HEK293T (cell line): Measurements from ENCODE around the gene ZP2.

Source experiments
- CTCF ChIA-PET: fragments of 350-600 bp; formaldehyde crosslinking; extraction: SDS; loops from one replicate; lab custom pipeline; 2021; ENCODE audit warnings: antibody characterized with exemption, inconsistent platforms; lab: Yijun Ruan, JAX
- POLR2A ChIA-PET: fragments of 350-600 bp; formaldehyde crosslinking; extraction: SDS; loops from one replicate; lab custom pipeline; 2020; ENCODE audit warnings: antibody characterized with exemption, inconsistent platforms; lab: Yijun Ruan, JAX
- DNase-seq: peaks from one replicate; pipeline ENCODE4 v3.0.0; 2012; ENCODE audit warnings: mixed read lengths; ENCODE audit errors: extremely low spot score
- ARNT ChIP-seq: fragments of 450-650 bp; IDR thresholded peaks from 2 replicates; pipeline ENCODE4 v1.6.1; 2017; ENCODE audit warnings: mild to moderate bottlenecking
- BHLHE40 ChIP-seq: fragments of 450-650 bp; IDR thresholded peaks from 2 replicates; pipeline ENCODE4 v1.6.1; 2016; ENCODE audit warnings: mild to moderate bottlenecking, moderate library complexity, borderline replicate concordance
- CTBP1 ChIP-seq: fragments of 450-650 bp; IDR thresholded peaks from 2 replicates; pipeline ENCODE4 v1.6.1; 2016; ENCODE audit warnings: borderline replicate concordance
- ELF4 ChIP-seq: fragments of 450-650 bp; IDR thresholded peaks from 2 replicates; pipeline ENCODE4 v1.6.1; 2017; ENCODE audit warnings: antibody characterized with exemption
- FOXA1 ChIP-seq: fragments of 450-650 bp; IDR thresholded peaks from 2 replicates; pipeline ENCODE4 v1.6.1; 2016; ENCODE audit warnings: mild to moderate bottlenecking
- FOXK2 ChIP-seq: fragments of 450-650 bp; IDR thresholded peaks from 2 replicates; pipeline ENCODE4 v1.6.1; 2016; ENCODE audit warnings: mild to moderate bottlenecking
- FOXM1 ChIP-seq: fragments of 450-650 bp; IDR thresholded peaks from 2 replicates; pipeline ENCODE4 v1.6.1; 2017; ENCODE audit warnings: mild to moderate bottlenecking, borderline replicate concordance
- HDGF ChIP-seq: fragments of 450-650 bp; IDR thresholded peaks from 2 replicates; pipeline ENCODE4 v1.6.1; 2017; ENCODE audit warnings: antibody characterized with exemption, borderline replicate concordance
- L3MBTL2 ChIP-seq: fragments of 450-650 bp; conservative IDR thresholded peaks from 2 replicates; pipeline ENCODE4 v1.6.1; 2016; ENCODE audit warnings: mild to moderate bottlenecking
- LEF1 ChIP-seq: fragments of 450-650 bp; IDR thresholded peaks from 2 replicates; pipeline ENCODE4 v1.6.1; 2017; ENCODE audit warnings: mild to moderate bottlenecking, borderline replicate concordance
- NFRKB ChIP-seq: fragments of 450-650 bp; IDR thresholded peaks from 2 replicates; pipeline ENCODE4 v1.6.1; 2016; ENCODE audit warnings: mild to moderate bottlenecking, moderate library complexity
- SP1 ChIP-seq: fragments of 450-650 bp; IDR thresholded peaks from 2 replicates; pipeline ENCODE4 v1.6.1; 2017
- SUZ12 ChIP-seq: fragments of 450-650 bp; IDR thresholded peaks from 2 replicates; pipeline ENCODE4 v1.6.1; 2016; ENCODE audit warnings: mild to moderate bottlenecking
- TARDBP ChIP-seq: fragments of 450-650 bp; IDR thresholded peaks from 2 replicates; pipeline ENCODE4 v1.6.1; 2016
- ZNF384 ChIP-seq: fragments of 450-650 bp; IDR thresholded peaks from 2 replicates; pipeline ENCODE4 v1.6.1; 2016
- TF ChIP-seq, protein P1 (sequence below): fragments of 450-650 bp; IDR thresholded peaks from 2 replicates; pipeline ENCODE4 v1.6.1; 2016

Gene ZP2

GRCh38 chr16:21169249-21169981 lies 42.0 kb downstream of the ZP2 start:
- CTCF ChIA-PET = interaction anchor here (1.3 kb wide), 1 partner anchor 131 kb away, joined by 3 read pairs; no protein-coding TSS in a partner anchor
- DNase-seq = no peak
- TF ChIP-seq LEF1 (no peak), SP1 (no peak)
- POLR2A ChIA-PET = no interaction called here

DNA sequence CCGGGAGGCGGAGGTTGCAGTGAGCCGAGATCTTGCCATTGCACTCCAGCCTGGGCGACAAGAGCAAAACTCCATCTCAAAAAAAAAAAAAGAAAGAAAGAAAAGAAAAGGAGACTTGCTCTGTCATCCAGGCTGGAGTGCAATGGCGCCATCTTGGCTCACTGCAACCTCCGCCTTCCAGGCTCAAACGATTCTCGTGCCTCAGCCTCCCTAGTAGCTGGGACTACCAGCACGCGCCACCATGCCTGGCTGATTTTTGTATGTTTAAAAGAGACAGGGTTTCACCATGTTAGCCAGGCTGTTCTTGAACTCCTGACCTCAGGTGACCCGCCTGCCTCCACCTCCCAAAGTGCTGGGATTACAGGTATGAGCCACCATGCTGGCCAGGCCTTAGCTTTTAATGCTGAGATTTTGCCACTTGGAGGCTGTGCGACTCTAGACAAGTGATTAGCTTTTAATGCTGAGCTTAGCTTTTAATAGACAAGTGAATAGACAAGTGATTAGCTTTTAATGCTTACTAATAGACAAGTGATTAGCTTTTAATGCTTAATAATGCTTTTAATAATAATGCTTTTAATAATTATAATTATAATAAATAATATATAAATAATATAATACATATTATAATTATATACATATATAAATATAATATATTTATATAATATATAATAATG lies 43.3 kb downstream of the ZP2 start:
- ChIA-PET CTCF (interaction anchor here (1.3 kb wide), 1 partner anchor 133 kb away, joined by 3 read pairs; no protein-coding TSS in a partner anchor), POLR2A (no interaction called here)
- TF ChIP-seq NFRKB = no peak
- no peak for TF ChIP-seq LEF1
- no peak for TF ChIP-seq FOXK2
- no peak for TF ChIP-seq ELF4
- no peak for TF ChIP-seq L3MBTL2
- TF ChIP-seq FOXM1 = no peak
- no peak for TF ChIP-seq ARNT
- TF ChIP-seq ZNF384 = no peak
- TF ChIP-seq, protein P1, sequence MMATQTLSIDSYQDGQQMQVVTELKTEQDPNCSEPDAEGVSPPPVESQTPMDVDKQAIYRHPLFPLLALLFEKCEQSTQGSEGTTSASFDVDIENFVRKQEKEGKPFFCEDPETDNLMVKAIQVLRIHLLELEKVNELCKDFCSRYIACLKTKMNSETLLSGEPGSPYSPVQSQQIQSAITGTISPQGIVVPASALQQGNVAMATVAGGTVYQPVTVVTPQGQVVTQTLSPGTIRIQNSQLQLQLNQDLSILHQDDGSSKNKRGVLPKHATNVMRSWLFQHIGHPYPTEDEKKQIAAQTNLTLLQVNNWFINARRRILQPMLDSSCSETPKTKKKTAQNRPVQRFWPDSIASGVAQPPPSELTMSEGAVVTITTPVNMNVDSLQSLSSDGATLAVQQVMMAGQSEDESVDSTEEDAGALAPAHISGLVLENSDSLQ = no peak
- no peak for TF ChIP-seq SP1
- TF ChIP-seq TARDBP = no peak
- TF ChIP-seq SUZ12 = no peak
- TF ChIP-seq HDGF = no peak
- no peak for TF ChIP-seq CTBP1
- no peak for TF ChIP-seq BHLHE40
- TF ChIP-seq FOXA1 = no peak
- no peak for DNase-seq

- ChIA-PET POLR2A (no interaction called here), CTCF (no interaction called here)
- no peak for DNase-seq
- TF ChIP-seq BHLHE40 (no peak), ARNT (no peak), HDGF (no peak), FOXK2 (no peak), ZNF384 (no peak), TARDBP (no peak)
Measured at GRCh38 chr16:21167360-21167759, 44.0 kb downstream of the ZP2 start.

GRCh38 chr16:21166561-21166961 lies 44.8 kb downstream of the ZP2 start:
- no peak for TF ChIP-seq FOXA1
- no peak for TF ChIP-seq FOXM1
- no peak for TF ChIP-seq TARDBP
- TF ChIP-seq ELF4 = no peak
- TF ChIP-seq ZNF384 = no peak
- TF ChIP-seq, protein P1 = no peak
- TF ChIP-seq HDGF = no peak
- no peak for TF ChIP-seq BHLHE40
- TF ChIP-seq NFRKB = no peak
- TF ChIP-seq CTBP1 = no peak
- TF ChIP-seq SUZ12 = no peak
- no peak for TF ChIP-seq SP1
- no peak for TF ChIP-seq FOXK2
- no peak for TF ChIP-seq LEF1
- TF ChIP-seq L3MBTL2 = no peak
- no peak for TF ChIP-seq ARNT
- POLR2A ChIA-PET = no interaction called here
- CTCF ChIA-PET = no interaction called here
- no peak for DNase-seq

GRCh38 chr16:21164521-21165168 lies 46.7 kb downstream of the ZP2 start:
- no peak for DNase-seq
- ChIA-PET POLR2A (no interaction called here), CTCF (no interaction called here)
- no peak for TF ChIP-seq FOXA1
- no peak for TF ChIP-seq HDGF
- TF ChIP-seq CTBP1 = no peak
- no peak for TF ChIP-seq SP1
- no peak for TF ChIP-seq LEF1
- no peak for TF ChIP-seq NFRKB
- no peak for TF ChIP-seq BHLHE40

GRCh38 chr16:21163576-21163975 lies 47.8 kb downstream of the ZP2 start:
- POLR2A ChIA-PET = interaction anchor here (1.4 kb wide), 1 partner anchor 357 kb away, joined by 3 read pairs; the partner anchor contains the start of genes ERI2 and REXO5
- DNase-seq = no peak
- CTCF ChIA-PET = no interaction called here
- TF ChIP-seq CTBP1 (no peak), L3MBTL2 (no peak), ELF4 (no peak), FOXM1 (no peak), FOXA1 (no peak), LEF1 (no peak), FOXK2 (no peak)
- TF ChIP-seq, protein P1 = no peak
